Loucy (cell line): Measurements from ENCODE around the gene PAEP.

Experiments
- EZH2phosphoT487 ChIP-seq: fragments of 200-600 bp; IDR thresholded peaks from 2 replicates; pipeline ENCODE4 v1.6.1; 2018; ENCODE audit warnings: antibody characterized with exemption, mild to moderate bottlenecking, moderate library complexity, borderline replicate concordance
- TF ChIP-seq, protein P1 (sequence below): fragments of 200-600 bp; sonication (generic); conservative IDR thresholded peaks from 2 replicates; pipeline ENCODE4 v1.5.1; 2014; ENCODE audit warnings: mild to moderate bottlenecking, antibody characterized with exemption, low read length

DNA sequence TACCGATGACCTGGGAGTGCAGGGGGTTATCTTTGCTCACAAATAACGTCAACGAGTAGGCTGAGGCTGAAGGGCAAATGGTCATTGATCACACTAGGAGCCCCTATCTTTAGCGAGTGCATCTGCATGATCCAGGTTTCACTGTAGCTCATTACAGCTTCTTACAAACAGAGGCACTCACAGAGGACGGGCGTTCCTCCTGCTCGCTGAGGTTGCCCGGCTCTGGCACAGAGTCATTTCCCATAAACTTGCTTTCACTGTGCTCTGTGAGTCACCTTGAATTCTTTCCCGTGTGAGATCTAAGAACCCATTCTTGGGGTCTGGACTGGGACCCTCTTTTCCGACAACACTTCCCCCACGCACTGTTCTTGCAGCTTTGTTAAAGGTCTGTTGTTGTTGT is 1.9 kb upstream of the PAEP start:
- TF ChIP-seq, protein P1, sequence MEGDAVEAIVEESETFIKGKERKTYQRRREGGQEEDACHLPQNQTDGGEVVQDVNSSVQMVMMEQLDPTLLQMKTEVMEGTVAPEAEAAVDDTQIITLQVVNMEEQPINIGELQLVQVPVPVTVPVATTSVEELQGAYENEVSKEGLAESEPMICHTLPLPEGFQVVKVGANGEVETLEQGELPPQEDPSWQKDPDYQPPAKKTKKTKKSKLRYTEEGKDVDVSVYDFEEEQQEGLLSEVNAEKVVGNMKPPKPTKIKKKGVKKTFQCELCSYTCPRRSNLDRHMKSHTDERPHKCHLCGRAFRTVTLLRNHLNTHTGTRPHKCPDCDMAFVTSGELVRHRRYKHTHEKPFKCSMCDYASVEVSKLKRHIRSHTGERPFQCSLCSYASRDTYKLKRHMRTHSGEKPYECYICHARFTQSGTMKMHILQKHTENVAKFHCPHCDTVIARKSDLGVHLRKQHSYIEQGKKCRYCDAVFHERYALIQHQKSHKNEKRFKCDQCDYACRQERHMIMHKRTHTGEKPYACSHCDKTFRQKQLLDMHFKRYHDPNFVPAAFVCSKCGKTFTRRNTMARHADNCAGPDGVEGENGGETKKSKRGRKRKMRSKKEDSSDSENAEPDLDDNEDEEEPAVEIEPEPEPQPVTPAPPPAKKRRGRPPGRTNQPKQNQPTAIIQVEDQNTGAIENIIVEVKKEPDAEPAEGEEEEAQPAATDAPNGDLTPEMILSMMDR, result no peak
- no peak for TF ChIP-seq EZH2phosphoT487
